NCI-H748 treated with DMSO at 0.1 percent for 48 hours (cell line): Measurements from ENCODE around the gene IL6ST.

ENCODE experiments used
- DNase-seq: peaks from one replicate; lab custom pipeline; 2025; lab: John Stamatoyannopoulos, UW

Gene IL6ST

DNA sequence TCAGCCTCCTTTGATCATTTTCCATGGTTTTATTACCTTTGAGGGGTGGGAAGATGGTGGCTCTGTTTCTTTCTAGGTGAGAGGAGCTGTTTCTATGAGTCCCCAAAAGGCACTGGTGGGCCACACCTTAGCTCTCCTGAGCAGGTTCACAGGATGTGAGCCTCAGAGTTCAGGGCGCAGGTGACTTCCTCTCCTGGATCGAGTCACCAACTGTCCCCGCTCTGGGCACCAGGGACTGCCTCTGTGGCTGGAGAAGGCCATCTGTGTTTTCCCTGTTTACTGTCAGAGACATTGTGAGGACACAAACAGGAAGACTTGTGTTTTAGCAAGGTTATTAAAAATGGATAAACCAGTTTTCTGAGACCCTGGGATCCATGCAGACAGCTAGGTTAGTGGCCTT, 75.1 kb downstream of the IL6ST start:
- no peak for DNase-seq

DNA sequence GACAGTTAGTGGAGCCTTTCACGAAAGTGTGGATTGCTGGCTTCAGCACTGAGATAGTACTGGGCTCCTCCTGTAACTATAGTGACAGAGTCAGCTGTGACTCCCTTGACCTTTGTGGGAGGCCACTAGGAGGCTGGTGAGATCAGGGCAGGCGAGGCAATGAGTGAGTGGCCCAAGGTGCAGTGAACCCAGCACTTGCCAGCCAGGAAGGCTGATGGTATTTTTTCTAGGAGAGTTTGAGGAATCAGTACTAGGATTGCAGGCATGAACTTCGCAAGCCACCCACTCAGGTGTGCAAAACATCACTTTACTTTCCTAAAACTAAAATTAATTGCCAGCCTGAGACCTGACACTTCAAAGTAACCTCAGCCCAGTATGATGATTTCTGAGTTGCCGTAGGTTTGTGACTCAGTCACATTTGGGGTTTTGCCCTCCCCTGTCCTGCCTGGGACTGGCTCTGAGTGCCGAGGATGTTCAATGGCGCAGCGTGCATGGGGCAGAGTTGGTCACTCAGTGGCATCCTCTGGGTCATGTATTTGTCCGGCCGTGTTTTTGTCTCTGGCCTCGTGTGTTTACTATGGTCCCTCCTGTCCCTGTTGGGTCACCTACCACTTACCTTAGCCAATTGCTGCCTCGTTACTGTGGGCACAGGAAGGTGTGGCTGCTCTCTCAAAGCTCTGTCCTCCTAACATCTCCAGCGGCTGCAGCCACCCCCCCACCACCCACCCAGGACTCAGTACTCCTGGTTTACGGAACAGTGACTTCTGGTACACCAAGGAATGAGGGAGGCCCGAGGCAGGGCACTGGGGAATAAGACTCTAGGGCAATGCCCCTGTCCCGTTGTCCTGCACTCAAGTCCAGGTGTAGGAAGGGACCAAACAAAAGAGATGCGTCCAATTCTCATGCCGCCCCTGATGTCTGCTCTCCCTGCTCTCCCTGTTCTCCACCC, 76.4 kb downstream of the IL6ST start:
- no peak for DNase-seq

DNA sequence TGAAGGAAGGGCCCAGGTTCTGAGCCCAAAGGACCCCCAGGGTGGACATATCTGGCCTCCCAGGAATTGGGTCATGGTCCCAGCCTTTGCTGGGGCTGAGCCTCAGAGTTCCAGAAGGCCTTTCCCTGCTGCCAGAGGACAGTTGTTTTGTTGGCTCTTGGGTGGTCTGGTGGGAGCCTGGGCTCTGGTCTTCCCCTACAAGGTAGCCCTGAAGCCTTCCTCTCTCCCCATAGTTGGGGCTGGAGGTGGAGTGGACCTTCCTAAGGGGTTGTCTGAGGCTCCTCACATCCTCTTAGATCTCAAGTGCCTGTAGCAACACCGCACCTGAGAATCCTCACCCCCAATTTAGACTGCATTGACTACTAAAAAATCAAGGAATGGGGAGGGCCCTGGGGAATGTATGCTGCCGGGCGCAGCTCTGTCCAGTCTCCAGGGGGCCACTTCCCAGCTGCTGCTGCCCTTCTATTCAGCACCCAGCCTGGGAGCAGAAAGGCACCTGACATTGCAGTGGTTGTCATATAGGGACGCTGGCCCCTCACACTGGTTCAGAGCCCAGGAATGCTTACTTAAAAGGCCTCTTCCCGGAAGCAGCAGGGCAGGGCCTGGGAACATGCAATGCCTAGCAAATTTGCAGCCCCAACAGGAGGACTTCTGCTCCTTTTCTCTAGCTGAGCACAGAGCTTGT, 77.2 kb downstream of the IL6ST start:
- no peak for DNase-seq

DNA sequence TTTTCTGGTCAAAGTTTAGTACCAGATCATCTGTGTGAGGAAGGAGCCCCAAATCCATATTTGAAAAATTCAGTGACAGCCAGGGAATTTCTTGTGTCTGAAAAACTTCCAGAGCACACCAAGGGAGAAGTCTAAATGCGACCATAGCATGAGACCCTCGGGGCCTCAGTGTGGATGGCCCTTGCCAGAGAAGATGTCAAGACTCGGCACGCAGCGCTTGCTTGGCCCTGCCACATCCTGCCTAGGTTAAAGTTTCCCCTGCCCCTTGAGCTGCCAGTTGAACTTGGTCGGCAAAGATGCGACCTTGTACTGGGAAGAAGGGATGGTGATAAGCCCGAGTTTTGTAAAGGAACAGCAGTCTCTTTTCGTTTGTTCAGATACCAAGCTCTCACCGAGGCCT, 77.8 kb downstream of the IL6ST start:
- DNase-seq, result no peak

DNA sequence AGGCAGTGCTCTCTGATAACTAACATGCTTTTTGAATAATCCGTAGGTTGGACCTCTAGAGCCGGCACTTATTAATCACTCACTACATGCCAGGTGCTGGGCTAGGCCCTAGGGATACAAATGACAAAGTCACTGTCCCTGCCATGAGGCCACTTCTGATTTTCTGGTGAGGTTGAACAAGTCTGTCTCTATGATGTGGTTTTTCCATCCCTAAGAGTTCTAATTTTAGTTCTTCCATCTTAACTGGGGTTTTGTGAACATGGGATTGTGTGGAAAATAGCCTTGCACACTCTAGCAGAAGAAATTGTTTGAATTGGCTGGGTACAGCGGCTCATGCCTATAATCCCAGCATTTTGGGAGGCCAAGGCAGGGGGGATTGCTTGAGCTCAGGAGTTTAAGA, 79.0 kb downstream of the IL6ST start:
- no peak for DNase-seq

DNA sequence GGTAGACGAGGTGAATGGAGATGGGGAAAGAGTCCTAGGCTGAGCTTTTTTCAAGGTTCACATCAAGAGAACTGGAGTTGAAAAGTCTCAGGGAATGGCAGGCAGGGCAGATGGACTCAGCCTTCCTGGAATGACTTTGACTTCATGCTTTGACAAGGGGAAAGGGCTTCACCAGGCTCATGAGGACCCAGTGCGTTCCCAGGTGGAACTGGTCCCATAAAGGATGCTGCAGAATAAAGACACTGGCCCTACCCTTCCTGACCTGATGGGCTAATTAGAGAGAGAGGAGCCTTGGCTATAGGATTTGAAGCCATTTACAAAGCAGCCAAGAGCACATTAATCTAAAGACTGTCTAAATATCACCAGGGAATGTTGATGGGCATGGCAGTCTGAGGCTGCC, 79.8 kb downstream of the IL6ST start:
- DNase-seq, result no peak

DNA sequence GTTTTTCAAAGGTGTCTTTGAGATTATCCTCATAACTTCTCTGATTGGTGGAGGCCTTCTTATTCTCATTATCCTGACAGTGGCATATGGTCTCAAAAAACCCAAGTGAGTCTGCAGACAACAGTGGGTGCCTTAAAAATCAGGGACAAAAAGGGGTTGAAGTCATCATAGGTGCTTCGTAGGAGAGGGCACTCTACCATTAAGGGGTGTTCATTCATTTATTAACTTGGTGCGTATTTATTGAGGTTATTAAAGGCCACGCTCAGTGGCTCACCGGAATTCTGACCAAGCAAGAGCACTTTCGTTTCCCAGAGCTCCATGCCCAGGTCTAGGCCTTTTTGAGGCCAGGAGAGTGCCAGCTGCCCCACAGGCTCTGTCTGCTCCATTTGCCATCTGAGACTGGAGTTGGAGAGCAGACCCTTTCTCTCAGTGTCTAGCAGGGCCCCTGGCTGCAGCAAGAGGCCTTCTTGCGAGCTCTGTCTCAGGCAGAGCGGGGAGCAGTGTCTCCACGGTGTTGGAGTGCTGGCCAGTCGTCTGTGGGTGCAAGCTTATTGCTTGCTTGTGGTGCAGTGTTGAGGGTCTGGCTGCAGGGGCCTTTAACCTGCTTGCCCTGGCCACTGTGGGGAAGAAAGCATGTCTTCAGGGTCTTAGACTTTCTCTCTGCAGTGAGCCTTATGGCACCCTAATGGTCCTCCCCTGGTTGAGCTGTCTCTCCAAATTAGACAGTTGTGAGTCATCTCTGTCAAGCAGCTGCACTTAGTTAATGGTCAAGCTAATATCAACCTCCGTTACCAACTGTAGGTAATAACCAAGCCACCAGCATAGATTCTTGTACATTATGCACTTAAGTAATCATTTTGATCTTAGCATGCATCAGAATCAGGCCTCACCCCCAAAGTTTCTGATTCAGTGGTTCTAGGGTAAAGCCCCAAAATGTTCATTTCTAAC, 81.0 kb downstream of the IL6ST start:
- no peak for DNase-seq

DNA sequence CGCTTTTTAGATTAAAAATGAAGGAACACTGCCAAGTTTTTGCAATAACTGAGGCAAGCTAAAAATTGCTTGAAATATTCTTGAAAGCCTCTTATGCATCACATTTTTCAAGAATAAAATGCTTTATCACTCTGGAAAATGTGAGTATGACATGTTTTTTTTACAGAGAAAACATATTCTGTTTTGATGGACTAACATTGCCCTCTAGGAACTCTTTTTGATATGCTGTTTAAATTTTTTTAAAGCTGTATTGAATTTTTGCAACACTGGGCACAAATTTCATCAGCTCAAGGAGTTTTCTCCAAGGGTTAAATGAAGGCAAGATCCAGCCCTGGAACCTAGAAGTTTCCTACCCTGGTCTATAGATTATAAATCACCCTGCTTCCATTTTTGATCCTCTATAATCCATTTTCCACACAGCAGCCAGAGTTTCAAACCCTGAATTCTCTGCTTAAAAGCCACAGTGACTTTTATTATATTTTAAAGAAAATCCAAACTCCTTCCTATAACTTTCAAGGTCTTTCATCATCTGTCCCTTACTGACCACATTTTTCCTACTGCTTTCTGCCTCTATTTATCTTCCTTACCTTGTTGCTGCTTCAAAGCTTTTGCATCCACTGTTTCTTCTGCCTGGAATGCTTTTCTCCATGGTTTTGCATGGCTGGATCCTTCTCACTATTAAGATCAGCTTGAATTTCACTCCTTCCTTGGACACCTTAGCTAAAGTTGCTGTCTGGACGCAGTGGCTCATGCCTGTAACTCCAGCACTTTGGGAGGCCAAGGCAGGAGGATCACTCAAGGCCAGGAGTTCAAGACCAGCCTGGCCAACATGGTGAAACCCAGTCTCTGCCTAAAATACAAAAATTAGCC, 82.7 kb downstream of the IL6ST start:
- DNase-seq, result no peak

DNA sequence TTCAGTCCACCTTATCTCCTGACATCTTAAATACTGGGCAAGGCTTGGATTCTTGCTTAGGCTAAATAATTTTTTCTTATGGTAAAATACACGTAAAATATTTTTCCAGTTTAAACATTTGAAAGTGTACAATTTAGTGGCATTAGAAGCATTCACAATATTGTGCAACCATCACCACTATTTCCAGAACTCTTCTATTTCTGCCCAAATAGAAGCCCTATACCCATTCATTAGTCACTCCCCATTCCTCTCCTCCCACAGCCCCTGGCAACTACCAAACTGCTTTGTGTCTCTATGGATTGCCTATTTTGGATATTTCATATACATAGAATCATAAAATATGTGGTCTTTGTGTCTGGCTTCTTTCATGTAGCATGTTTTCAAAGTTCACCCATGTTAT, 86.0 kb downstream of the IL6ST start:
- no peak for DNase-seq

DNA sequence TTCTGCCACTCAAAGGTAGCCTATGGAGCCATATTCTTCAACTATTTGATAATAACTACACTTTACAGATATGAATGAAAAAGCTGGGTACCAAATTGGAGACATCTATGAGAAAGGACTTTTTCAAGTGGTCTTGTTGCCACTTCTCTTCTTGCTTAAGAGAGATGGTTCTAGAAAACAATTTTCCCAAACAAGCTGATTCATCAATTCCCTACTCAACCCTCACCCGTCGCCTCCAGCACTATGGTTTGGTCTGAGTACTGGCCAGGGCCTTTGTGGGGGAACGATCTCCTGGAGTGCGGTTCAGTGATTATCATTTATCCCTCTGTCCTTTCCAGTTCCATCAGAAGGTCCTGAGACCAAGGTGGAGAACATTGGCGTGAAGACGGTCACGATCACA, 86.8 kb downstream of the IL6ST start:
- DNase-seq, result no peak

DNA sequence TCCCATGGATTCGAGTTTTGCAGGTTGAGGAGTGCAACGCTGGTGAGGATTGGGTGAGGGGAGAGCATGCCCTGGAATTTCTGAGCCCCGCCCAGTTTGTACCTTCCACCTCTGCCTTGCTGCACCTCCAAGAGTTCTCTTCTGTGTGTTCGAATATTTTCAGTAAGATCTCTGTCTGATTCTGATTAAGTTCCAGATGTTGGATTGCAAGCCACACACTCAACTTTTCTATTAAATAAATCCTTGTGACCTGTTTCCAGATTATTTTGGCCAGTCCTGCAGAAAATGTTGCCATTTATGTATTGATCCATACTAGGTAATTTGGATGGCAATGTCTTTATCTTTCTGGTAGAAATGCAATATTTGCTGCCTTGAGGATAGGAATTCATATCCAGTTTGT, 89.5 kb downstream of the IL6ST start:
- no peak for DNase-seq

DNA sequence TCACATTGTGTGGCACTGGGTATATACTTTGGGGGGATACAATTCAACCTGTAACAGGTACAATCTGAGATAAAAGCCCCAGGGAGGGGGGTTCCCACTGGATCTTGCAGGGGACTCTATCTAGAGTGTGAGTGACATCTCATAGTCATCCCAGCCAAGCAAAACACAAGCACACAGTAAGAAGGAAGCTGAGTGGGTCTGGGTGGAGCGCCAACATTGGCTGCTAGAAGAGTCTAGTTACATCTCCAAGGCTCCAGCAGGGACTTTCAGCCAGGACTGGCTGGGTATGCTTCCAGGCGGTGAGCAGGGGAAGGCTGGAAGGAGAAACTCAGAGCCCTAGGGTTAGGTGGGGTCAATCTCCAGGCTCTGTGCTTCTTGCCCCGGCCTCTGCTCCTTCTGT, 90.6 kb downstream of the IL6ST start:
- DNase-seq, result no peak

DNA sequence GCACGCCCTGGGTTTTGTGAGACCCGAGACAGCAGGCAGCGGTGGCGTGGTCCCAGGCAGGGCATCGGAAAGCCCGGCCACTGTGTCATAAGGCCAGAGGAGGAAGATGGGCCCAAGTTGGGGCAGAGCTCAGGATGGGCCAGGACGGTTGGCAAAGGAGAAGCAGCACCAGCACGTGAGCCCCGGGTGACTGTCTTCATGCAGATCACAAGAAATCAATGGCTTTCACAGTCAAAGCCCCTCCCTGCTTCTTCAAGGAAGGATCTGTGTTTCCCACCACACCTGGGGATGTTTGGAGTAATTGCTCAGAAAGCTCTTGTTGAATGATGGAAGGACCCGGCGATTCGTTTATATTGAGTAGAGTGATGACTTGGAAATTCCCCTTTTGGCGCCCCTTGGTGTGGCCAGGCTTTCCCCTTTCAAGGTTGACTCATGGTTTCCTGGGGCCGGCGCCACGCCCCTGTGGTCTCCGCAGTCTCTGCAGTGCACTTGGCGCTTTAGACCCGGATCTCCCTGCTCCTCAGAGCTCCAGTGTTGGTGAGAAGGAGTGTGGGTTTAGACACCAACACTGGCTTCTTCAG, 91.6 kb downstream of the IL6ST start:
- no peak for DNase-seq

DNA sequence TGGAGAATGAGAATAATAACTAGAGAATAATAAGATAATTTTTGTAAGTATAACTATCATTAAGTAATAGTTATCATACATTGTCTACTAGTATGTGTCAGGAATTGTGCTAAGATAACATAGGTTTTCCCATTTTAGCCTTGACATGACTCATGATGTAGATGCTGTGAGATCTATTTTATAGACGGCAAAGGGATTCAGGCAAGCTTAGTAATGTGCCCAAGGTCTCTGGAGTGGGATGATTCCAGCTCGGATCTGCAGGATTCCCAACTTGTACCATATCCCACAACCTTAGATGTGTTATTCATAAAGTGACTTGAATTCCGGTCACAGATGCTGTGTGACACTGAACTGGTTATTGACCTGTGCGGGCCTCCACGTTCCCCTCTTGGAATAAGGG, 92.1 kb downstream of the IL6ST start:
- DNase-seq, result no peak

DNA sequence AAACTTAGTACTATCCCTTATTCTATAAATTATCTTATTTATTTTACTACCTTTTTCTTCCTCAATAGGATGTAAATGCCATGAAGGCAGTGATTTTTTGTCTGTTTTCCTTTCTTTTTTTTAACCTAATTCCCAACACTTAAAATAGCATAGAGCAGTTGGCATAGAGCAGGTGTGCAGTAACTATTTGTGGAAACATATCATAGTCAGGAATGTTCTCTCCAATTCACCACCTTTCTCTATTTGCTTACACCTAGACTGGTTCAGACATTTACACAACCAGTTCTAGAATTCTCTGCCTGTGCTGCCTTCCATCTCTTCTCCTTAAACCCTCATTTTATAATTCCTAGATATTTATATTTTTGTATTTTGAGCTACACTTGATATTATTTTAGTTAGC, 94.0 kb downstream of the IL6ST start:
- no peak for DNase-seq

DNA sequence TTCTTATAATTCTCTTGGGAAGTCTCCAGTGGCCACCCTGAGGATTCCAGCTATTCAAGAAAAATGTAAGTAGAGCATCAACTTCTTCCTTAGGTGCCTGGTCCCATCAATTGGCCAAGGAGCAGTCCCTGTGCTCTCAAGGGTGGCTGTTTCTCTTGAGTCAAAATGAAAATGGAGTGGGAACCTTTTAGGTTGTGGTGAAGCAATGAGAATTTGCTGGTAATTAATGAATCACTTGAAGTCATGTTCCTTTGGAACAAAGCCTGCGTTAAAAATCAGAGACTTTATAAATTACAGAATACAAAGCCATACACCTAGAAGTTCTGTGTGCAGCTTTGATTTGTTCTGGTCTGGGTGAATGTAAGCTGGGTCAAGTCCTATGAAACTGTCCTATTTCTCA, 94.7 kb downstream of the IL6ST start:
- DNase-seq, result no peak

DNA sequence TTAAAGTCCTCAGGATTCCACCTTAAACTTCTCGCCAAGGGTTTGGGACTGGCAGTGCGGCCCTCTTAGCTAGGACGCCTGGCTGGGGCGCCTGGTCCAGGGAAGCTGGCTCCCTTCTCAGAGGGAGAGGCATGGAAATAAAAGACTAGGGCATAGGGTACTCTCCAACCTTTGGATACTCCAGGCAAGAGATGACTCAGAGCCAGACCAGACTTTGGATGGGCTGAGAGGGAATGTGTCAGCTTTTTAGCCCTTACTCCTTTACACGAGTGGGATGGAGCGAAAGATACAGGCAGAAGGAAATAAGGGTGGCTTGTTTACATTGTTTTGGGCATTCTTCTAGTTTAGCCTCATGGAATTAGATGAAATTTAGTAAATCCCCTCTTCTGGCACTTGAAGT, 95.4 kb downstream of the IL6ST start:
- no peak for DNase-seq

DNA sequence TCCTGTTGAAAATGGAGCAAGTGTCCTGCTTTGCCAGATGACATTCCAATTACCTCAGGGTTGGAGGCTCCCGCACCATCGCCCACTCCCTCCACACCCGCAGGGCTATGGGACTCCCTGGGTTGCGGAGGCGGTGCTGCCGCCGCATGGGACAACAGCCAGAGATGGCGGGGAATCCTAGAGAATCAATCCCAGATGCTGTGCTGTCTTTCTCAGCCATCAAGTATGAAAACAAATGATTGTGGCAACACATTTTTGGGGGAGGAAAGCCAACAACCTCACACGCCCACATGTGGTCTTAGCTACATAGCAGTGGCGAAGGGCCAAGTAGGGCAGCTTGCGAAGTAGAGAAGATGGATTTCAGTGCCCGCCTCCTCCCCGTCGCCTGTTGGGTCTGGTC, 96.9 kb downstream of the IL6ST start:
- no peak for DNase-seq

DNA sequence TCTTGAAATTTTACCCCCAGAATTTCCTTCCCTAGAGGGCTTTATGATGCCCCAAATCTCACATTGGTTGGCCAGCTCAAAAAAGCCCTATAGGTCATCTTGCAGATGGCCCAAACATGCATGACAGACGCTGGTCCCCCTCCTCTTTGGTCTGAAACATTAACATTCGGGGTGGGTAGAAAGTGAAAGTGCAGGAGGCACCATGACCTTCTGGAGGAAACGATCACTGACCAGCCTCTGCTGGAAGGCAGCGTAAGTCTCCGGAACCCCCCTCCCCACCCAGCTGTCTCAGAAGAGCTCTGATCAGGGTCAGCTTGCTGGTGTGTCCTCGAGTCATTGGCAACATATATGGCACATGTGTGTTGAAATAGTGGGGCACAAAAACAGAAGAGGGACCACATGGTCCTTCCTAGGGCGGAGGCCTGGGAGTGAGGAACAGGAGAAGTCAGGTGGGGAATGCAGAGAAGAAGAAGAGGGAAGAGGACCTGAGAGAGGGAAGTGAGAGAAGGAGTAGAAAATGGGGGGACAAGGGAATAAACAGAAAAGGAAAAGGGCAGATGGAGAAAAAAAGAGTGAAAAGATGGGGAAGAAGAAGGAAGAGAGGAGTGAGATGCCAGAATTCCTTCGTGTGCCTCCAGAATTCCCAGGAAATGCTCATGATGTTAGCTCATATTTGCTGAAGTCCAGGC, 97.4 kb downstream of the IL6ST start:
- no peak for DNase-seq

DNA sequence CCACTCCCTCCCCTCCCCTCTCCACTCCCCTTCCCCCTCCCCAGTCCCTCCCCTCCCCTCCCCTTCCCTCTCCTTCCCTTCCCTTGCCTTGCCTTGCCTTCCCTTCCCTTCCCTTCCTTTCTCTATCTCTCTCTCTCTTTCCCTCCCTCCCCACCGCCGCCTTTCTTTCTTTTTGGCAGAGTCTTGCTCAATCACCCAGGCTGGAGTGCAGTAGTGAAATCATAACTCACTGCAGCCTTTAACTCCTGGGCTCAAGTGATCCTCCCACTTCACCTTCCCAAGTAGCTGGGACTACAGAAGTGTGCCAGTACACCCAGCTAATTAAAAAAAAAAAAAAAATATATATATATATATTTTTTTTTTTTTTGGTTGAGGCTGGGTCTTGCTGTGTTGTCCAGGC, 98.1 kb downstream of the IL6ST start:
- no peak for DNase-seq
